Duodenal mucosa (tissue), 2 donors: ENCODE measurements around the gene PISD.

Source experiments
- H3K27ac ChIP-seq: one replicate; pipeline ENCODE4 v1.7.0; 2013; ENCODE audit warnings: low read depth, low read length
- H3K27me3 ChIP-seq, 2 donors: one replicate each; pipeline ENCODE4 v1.7.0; 2013; ENCODE audit warnings: low read length in 2 of 2, control low read depth in 1 of 2; ENCODE audit not compliant: insufficient read depth in 2 of 2, control insufficient read depth in 1 of 2
- H3K36me3 ChIP-seq, 2 donors: one replicate each; pipeline ENCODE4 v1.7.0; 2013; ENCODE audit warnings: low read length in 2 of 2, control low read depth in 1 of 2; ENCODE audit not compliant: insufficient read depth in 2 of 2, control insufficient read depth in 1 of 2
- H3K4me1 ChIP-seq, 2 donors: one replicate each; pipeline ENCODE4 v1.7.0; 2013; ENCODE audit warnings: low read length in 2 of 2, control low read depth in 1 of 2; ENCODE audit not compliant: insufficient read depth in 2 of 2, control insufficient read depth in 1 of 2
- H3K4me3 ChIP-seq, 2 donors: one replicate each; pipeline ENCODE4 v1.7.0; 2013; ENCODE audit warnings: low read length in 2 of 2, low read depth in 1 of 2
- H3K9ac ChIP-seq, 2 donors: one replicate each; pipeline ENCODE4 v1.7.0; 2013; ENCODE audit warnings: low read length in 2 of 2, low read depth in 1 of 2
- H3K9me3 ChIP-seq, 2 donors: one replicate each; pipeline ENCODE4 v1.7.0; 2013; ENCODE audit warnings: low read length in 2 of 2, control low read depth in 1 of 2; ENCODE audit not compliant: control insufficient read depth in 1 of 2

Gene PISD

GRCh38 chr22:31618471-31619176 is 43.4 kb downstream of the PISD start:
- peaks cover 22 to 56% of the 10 kb centered on the region in 2 donors for H3K36me3 ChIP-seq

GRCh38 chr22:31618057-31618456 is 44.0 kb downstream of the PISD start:
- peaks cover 44 to 48% of the 10 kb centered on the region in 2 donors for H3K4me1 ChIP-seq
- H3K36me3 ChIP-seq, result peaks cover 22 to 57% of the 10 kb centered on the region in 2 donors
- no peak overlapping the region for H3K9ac ChIP-seq
- H3K27me3 ChIP-seq, result no peaks in the 10 kb centered on the region
- H3K27ac ChIP-seq, result no peak overlapping the region
- no peaks in the 10 kb centered on the region for H3K9me3 ChIP-seq
- no peak overlapping the region for H3K4me3 ChIP-seq

More at GRCh38 chr22:31618471-31619176, 43.4 kb downstream of the PISD start:
- Histone ChIP-seq H3K4me1 (peaks cover 42 to 44% of the 10 kb centered on the region in 2 donors), H3K27me3 (no peaks in the 10 kb centered on the region), H3K9me3 (no peaks in the 10 kb centered on the region), H3K9ac (no peak overlapping the region), H3K4me3 (no peak overlapping the region), H3K27ac (no peak overlapping the region)

GRCh38 chr22:31616315-31616980 is 45.6 kb downstream of the PISD start:
- no peaks in the 10 kb centered on the region for H3K9me3 ChIP-seq
- peak overlapping the region; percentile 32 to 36 for H3K4me3 ChIP-seq
- peaks cover 48 to 52% of the 10 kb centered on the region in 2 donors for H3K4me1 ChIP-seq
- H3K36me3 ChIP-seq, result peaks cover 22 to 59% of the 10 kb centered on the region in 2 donors
- H3K27me3 ChIP-seq, result no peaks in the 10 kb centered on the region
- H3K9ac ChIP-seq, result peak overlapping the region in 1 of 2 donors; percentile 38
- no peak overlapping the region for H3K27ac ChIP-seq

- no peak overlapping the region for H3K27ac ChIP-seq
- H3K27me3 ChIP-seq, result no peaks in the 10 kb centered on the region
- no peaks in the 10 kb centered on the region for H3K9me3 ChIP-seq
- H3K36me3 ChIP-seq, result peaks cover 22 to 59% of the 10 kb centered on the region in 2 donors
- H3K9ac ChIP-seq, result no peak overlapping the region
- H3K4me3 ChIP-seq, result no peak overlapping the region
- H3K4me1 ChIP-seq, result peaks cover 48 to 52% of the 10 kb centered on the region in 2 donors
These were observed 46.1 kb downstream of the PISD start for GRCh38 chr22:31615940-31616314.

DNA sequence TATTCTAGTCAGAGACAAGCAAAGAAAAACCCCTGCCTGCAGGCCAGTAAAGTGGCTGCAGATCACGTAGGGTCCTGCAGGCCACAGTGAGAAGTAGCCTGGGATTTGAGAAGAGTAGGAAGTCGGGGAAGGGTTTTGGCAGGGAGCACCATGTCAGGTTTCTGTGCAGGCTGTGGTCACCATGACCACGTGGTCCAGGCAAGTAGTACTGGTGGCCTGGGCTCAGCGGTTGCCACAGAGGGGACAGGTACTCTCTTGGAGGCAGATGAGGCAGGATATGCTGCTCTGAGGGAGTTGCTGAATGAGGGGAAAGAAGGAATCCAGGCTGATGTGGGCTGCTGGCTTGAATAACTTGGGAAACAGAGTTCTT is 46.5 kb downstream of the PISD start:
- Histone ChIP-seq H3K4me3 (no peak overlapping the region), H3K9me3 (no peaks in the 10 kb centered on the region), H3K27ac (no peak overlapping the region), H3K9ac (no peak overlapping the region), H3K36me3 (peaks cover 17 to 59% of the 10 kb centered on the region in 2 donors), H3K4me1 (peaks cover 48 to 52% of the 10 kb centered on the region in 2 donors), H3K27me3 (no peaks in the 10 kb centered on the region)

DNA sequence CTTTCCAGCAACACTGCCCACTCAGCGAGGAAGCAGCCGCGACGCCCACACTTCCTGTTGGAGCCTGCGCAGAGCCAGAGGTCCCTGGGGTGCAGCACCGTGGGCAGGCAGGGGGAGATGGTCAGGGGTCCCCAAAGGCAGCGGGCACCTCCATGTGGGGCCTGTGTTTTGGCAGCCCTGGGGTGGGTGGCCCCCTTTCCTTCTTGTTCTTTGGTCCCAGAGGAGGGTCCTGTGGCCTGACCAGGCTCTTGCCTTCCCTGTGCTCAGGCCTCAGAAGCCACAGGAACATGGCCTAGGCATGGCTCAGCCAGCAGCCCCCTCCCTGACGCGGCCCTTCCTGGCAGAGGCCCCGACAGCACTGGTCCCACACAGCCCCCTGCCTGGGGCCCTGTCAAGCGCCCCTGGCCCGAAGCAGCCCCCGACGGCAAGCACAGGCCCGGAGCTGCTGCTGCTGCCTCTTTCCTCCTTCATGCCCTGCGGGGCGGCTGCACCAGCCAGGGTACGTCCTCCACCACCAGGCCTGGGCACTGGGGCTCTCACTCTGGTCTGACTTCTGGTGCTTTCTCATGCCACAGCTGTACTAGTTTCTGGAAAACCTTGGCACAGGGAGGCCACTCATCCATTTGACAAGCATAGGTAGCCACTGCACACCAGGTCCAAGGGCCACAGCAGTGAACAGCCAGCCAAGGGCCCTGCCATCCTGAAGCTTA is 47.1 kb downstream of the PISD start:
- Histone ChIP-seq H3K4me3 (no peak overlapping the region), H3K4me1 (peaks cover 48 to 52% of the 10 kb centered on the region in 2 donors), H3K36me3 (peaks cover 15 to 59% of the 10 kb centered on the region in 2 donors), H3K27me3 (no peaks in the 10 kb centered on the region), H3K9me3 (no peaks in the 10 kb centered on the region), H3K27ac (no peak overlapping the region), H3K9ac (no peak overlapping the region)

- Histone ChIP-seq H3K27me3 (no peaks in the 10 kb centered on the region), H3K9ac (no peak overlapping the region), H3K9me3 (no peaks in the 10 kb centered on the region), H3K4me3 (no peak overlapping the region), H3K4me1 (peaks cover 47 to 50% of the 10 kb centered on the region in 2 donors), H3K27ac (no peak overlapping the region), H3K36me3 (peaks cover 6 to 49% of the 10 kb centered on the region in 2 donors)
These were observed 48.1 kb downstream of the PISD start for GRCh38 chr22:31613904-31614296.

DNA sequence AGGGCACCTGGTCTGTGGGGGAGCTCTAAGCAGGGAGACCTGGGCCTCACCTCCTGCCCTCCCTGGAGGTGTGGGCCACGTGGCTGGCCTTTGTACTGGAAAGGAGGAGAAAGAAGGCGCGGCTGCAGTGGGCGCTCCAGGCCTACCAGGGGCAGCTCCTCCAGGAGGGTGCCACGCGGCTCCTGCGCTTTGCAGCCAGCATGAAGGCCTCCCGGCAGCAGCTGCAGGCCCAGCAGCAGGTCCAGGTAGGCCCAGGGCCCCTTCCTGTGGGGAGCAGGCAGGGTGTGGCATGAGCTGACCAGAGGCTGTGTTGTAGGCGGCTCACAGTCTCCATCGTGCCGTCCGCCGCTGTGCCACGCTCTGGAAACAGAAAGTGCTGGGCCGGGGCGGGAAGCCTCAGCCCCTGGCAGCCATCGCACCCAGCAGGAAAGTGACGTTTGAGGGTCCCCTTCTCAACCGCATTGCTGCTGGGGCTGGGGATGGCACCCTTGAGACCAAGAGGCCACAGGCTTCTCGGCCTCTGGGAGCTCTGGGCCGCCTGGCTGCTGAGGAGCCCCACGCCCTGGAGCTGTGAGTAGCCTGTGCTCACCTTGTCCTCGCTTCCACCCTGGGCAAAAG is 48.6 kb downstream of the PISD start:
- H3K27ac ChIP-seq, result no peak overlapping the region
- no peak overlapping the region for H3K9ac ChIP-seq
- peaks cover 1 to 45% of the 10 kb centered on the region in 2 donors for H3K36me3 ChIP-seq

DNA sequence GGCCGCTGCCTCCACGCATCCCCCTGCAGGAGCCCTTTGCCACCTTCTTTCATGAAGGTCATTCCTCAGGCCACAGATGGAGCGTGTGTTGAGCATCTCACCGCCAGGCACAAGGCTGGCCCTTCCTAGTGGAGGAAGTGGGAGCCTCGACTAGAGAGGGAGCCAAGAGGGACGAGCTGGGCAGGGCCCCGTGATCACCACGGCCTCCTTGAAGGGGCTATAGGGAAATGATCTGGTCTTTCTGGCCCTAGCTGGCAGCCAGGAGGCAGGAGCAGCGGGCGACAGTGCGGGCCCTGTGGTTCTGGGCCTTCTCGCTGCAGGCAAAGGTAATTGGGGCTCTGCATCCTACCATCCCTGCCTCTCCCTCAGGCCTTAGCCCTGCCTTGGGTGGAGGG is 49.1 kb downstream of the PISD start:
- Histone ChIP-seq H3K27ac (no peak overlapping the region), H3K4me3 (no peak overlapping the region), H3K27me3 (no peaks in the 10 kb centered on the region), H3K4me1 (peaks cover 37 to 40% of the 10 kb centered on the region in 2 donors), H3K36me3 (peaks cover 5 to 47% of the 10 kb centered on the region in 2 donors), H3K9me3 (no peaks in the 10 kb centered on the region), H3K9ac (no peak overlapping the region)

More for the DNA sequence above, 48.6 kb downstream of the PISD start:
- Histone ChIP-seq H3K9me3 (no peaks in the 10 kb centered on the region), H3K4me1 (peaks cover 42 to 45% of the 10 kb centered on the region in 2 donors), H3K4me3 (no peak overlapping the region), H3K27me3 (no peaks in the 10 kb centered on the region)
